Testis (tissue), 3 donors: ENCODE results near the gene STX4. TPM values are rescaled to one million over a fixed set of nuclear protein-coding genes. Genes with fewer than 3 reads are reported as not detected.

Experiments used
- DNase-seq: peaks from one replicate; pipeline ENCODE4 v3.0.0-alpha.2; 2019
- H3K27ac ChIP-seq, 2 donors: fragments of 200-600 bp; sonication (generic); one replicate each; pipeline ENCODE4 v1.5.1; 2019
- H3K27me3 ChIP-seq: fragments of 200-600 bp; sonication (generic); one replicate; pipeline ENCODE4 v1.5.1; 2019
- H3K36me3 ChIP-seq: fragments of 200-600 bp; sonication (generic); one replicate; pipeline ENCODE4 v1.5.1; 2017; ENCODE audit warnings: low read depth; ENCODE audit errors: missing control alignments
- H3K4me1 ChIP-seq: fragments of 200-600 bp; sonication (generic); one replicate; pipeline ENCODE4 v1.5.1; 2019
- H3K4me3 ChIP-seq, 2 donors: fragments of 200-600 bp; sonication (generic); one replicate each; pipeline ENCODE4 v1.5.1; 2017 to 2019
- H3K9me3 ChIP-seq: fragments of 200-600 bp; sonication (generic); one replicate; pipeline ENCODE4 v1.5.1; 2017
- POLR2A ChIP-seq: fragments of 450-650 bp; IDR thresholded peaks from one replicate; pipeline ENCODE4 v1.6.1; 2017; ENCODE audit warnings: antibody characterized with exemption, mild to moderate bottlenecking, moderate library complexity
- WGBS, 2 donors: methylation state at CpG; one replicate each; pipeline ENCODE4 v1.1.5; 2018; 5-methylcytosine and 5-hydroxymethylcytosine counted together
- intact Hi-C: fragments of 100-400 bp; cut with DNase I; formaldehyde crosslinking; loops from one replicate; pipeline ENCODE4 v1.15.1; 2023; ENCODE audit warnings: low total_unique reads
- polyA plus RNA-seq: library from polyadenylated mRNA; stranded (reverse); fragments of 350-450 nt; fragmentation: Illumina TruSeq; extraction: RNeasy Lipid Tissue Mini Kit (QIAGEN cat#74804); gene quantifications from one replicate; pipeline ENCODE4 v1.2.3, GENCODE V29; 2014; ENCODE audit warnings: low read depth, low replicate concordance; ENCODE audit not compliant: insufficient read depth
- total RNA-seq, 2 donors: library from RNA; depleted of rRNA; stranded (reverse); fragments of >200 nt; gene quantifications; one replicate each; pipeline ENCODE4 v1.2.3, GENCODE V29; 2016
- TF ChIP-seq, protein P1 (sequence below), 3 experiments: fragments of 450-650 bp in 2 of 3; fragments of 200-600 bp in 1 of 3; sonication (generic) in 1 of 3; IDR thresholded peaks; one replicate each; pipeline ENCODE4 v1.5.1; 2016 to 2019; ENCODE audit warnings: antibody characterized with exemption in 3 of 3, mild to moderate bottlenecking in 2 of 3, moderate library complexity in 1 of 3

Gene STX4
- total and polyA plus RNA-seq, 3 donors from 2014 or later, result 37.1 to 56.9 (median 50.9) TPM

DNA sequence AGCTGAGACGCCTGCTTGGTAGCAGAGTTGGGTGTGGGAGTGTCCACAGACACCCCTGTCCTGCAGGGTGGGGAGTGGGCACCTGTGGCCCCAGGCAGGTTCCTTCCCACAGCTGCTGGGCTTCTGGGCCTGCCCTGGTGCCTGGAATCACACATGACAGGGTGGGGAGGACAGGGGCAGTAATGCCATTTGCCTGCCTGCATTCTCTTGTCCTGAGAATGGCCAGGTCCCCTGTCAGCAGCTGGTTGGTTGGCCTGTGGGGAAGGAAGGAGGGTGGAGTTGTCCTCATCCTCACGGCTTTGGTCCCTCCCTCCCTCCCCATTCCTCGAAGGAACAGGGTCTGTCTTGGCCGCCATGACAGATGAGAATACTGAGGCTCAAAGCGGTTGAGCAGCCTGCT, 50.2 kb downstream of the STX4 start:
- Histone ChIP-seq H3K9me3 (no peaks in the 10 kb centered on the region), H3K27ac (peak overlapping the region in 1 of 2 donors; percentile 26), H3K36me3 (no peaks in the 10 kb centered on the region), H3K27me3 (no peaks in the 10 kb centered on the region), H3K4me3 (no peak overlapping the region), H3K4me1 (peaks cover 28% of the 10 kb centered on the region)
- no peak for TF ChIP-seq POLR2A
- TF ChIP-seq, protein P1, sequence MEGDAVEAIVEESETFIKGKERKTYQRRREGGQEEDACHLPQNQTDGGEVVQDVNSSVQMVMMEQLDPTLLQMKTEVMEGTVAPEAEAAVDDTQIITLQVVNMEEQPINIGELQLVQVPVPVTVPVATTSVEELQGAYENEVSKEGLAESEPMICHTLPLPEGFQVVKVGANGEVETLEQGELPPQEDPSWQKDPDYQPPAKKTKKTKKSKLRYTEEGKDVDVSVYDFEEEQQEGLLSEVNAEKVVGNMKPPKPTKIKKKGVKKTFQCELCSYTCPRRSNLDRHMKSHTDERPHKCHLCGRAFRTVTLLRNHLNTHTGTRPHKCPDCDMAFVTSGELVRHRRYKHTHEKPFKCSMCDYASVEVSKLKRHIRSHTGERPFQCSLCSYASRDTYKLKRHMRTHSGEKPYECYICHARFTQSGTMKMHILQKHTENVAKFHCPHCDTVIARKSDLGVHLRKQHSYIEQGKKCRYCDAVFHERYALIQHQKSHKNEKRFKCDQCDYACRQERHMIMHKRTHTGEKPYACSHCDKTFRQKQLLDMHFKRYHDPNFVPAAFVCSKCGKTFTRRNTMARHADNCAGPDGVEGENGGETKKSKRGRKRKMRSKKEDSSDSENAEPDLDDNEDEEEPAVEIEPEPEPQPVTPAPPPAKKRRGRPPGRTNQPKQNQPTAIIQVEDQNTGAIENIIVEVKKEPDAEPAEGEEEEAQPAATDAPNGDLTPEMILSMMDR (IDR thresholded peaks at IDR 0.05), result no peak
- DNase-seq, result no peak
- intact Hi-C loops, result loop anchor here (10.0 kb wide), 1 partner anchor 61 kb away; no protein-coding TSS in a partner anchor
- WGBS, 2 donors, result 59 to 69% methylated on average over 5 of the region's 5 CpGs

DNA sequence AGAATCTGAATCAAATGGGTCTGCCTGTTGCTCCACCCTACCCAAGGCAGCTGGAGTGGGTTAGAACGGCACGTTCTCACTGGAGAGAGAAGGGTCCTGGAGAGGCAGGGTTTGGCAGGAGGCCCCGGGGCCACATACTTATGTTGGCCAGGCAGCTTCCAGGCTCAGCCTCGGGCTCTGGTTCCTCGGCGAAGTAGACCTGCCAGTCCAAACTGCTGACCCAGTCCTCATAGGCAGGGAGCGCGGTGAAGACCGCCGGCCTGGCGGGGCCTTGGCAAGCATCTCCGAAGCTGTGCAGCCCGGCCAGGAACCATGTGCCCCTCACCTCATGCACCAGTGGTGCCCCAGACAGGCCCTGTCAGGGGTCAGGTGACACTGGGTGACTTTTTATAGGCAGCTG, 50.6 kb downstream of the STX4 start:
- intact Hi-C loops, result loop anchor here (10.0 kb wide), 1 partner anchor 61 kb away; no protein-coding TSS in a partner anchor
- Histone ChIP-seq H3K4me3 (no peak overlapping the region), H3K27ac (peak overlapping the region in 1 of 2 donors; percentile 26), H3K27me3 (no peaks in the 10 kb centered on the region), H3K4me1 (peaks cover 28% of the 10 kb centered on the region), H3K36me3 (no peaks in the 10 kb centered on the region), H3K9me3 (no peaks in the 10 kb centered on the region)
- WGBS, 2 donors, result 80 to 82% methylated on average over 2 to 13 of the region's 13 CpGs
- TF ChIP-seq POLR2A, result no peak
- TF ChIP-seq, protein P1 (IDR thresholded peaks at IDR 0.05), result no peak
- no peak for DNase-seq

DNA sequence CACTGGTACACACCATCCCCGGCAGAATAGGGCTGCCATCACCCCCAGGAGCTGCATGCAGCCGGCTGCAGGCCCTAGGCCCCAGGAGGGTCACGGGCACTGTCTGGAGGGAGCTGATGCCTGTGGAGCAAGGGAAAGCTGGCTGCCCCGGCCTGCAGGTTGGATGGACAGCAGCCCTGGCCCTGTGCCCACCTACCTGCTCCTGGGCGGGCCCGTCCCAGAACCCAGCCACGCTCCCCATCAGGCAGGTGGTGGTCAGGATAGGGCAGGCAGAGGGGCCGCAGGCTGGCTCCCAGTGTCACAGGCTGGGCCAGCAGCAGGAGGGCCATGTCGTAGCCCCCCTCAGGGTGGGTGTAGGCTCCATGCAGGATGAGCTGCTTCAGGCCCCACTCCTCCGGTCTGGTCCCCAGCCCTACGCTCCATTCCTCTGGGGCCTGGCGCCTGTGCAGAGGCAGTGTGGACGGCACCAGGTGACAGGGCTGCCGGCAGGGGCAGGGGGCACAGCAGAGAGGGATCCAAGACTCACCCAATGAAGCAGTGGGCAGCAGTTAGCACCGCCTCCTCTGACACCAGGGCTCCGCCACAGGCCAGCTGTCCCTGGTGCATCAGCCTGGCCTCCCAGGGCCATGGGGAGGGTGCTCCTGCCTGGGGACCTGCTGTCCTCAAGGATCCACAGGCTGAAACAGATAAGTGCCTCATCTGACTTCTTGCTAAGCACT, 51.4 kb downstream of the STX4 start:
- Histone ChIP-seq H3K27ac (no peak overlapping the region), H3K4me3 (no peak overlapping the region), H3K4me1 (peaks cover 28% of the 10 kb centered on the region), H3K27me3 (no peaks in the 10 kb centered on the region), H3K9me3 (no peaks in the 10 kb centered on the region), H3K36me3 (no peaks in the 10 kb centered on the region)
- TF ChIP-seq, protein P1 (IDR thresholded peaks at IDR 0.05), result no peak
- no peak for TF ChIP-seq POLR2A
- WGBS, 2 donors, result 92% methylated on average over 14 of the region's 16 CpGs; no CpG with 5 or more reads in 1 of the 2 donors
- intact Hi-C loops, result loop anchor here (10.0 kb wide), 1 partner anchor 60 kb away; no protein-coding TSS in a partner anchor
- DNase-seq, result peak; percentile 29

DNA sequence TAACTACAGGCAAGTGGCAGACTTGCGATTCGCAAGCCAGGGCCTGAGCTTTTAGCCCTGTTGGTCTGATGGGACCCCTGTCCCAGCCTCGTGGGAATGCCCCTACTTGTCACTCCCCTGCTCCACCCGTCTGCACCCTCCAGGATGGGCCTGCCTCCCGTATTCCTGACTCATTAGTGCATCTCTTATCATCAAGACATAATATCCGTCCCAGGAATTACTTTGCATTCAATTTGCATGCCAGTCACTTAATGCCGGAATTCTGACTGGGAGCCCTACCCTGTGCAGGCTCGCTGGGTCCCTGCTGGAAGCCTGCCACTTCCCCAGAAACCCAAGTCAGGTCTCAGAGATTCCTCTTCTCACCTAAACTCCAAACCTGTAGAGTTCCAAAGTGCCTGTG, 52.1 kb downstream of the STX4 start:
- Histone ChIP-seq H3K4me3 (no peak overlapping the region), H3K36me3 (no peaks in the 10 kb centered on the region), H3K27me3 (no peaks in the 10 kb centered on the region), H3K4me1 (peaks cover 28% of the 10 kb centered on the region), H3K9me3 (no peaks in the 10 kb centered on the region), H3K27ac (no peak overlapping the region)
- no peak for DNase-seq
- WGBS, 2 donors, result 71 to 75% methylated on average over 8 of the region's 8 CpGs
- intact Hi-C loops, result loop anchor here (10.0 kb wide), 1 partner anchor 59 kb away; no protein-coding TSS in a partner anchor
- no peak for TF ChIP-seq POLR2A

DNA sequence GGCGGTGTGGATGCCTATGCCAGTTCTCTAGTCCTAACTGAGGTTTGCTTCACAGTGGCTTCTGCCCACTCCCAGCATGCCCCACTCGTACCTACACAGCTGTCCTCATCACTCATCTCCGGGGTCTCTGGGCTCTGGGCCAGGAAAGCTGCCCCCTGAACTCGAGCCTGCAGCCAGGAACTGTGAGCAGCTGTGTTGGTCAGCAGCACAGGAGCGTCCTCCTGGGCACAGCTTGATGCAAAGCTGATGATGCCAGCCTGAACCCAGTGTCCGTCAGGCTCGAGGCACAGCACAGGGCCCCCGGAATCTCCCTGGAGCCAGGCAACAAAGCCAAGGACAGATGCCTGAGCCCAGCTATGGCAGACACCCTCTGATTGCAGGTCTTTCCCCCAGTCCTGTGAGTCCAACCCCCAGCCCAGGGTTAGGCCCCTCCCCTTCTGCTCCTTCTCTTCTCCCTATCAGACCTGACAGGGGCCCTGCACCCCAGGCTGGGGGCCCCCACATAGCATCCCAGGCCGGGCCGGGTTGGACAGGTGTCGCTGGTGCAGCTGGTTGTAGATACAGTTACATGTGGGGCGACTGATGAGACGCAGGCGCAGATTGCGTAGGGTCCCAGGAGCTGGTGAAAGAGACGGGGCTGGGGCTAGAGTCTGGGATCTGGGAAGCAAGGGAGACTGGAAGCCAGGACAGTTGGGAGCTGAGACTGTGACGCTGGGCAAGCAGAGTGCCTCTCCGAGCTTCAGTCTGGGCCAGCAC, 52.7 kb downstream of the STX4 start:
- WGBS, 2 donors, result 79 to 82% methylated on average over 14 to 18 of the region's 18 CpGs
- Histone ChIP-seq H3K27ac (no peak overlapping the region), H3K4me3 (no peak overlapping the region), H3K4me1 (peaks cover 28% of the 10 kb centered on the region), H3K36me3 (no peaks in the 10 kb centered on the region), H3K9me3 (no peaks in the 10 kb centered on the region), H3K27me3 (no peaks in the 10 kb centered on the region)
- no peak for DNase-seq
- intact Hi-C loops, result loop anchor here (10.0 kb wide), 1 partner anchor 59 kb away; no protein-coding TSS in a partner anchor
- TF ChIP-seq, protein P1 (IDR thresholded peaks at IDR 0.05), result no peak
- no peak for TF ChIP-seq POLR2A
